Right lobe of liver (tissue), 6 donors: ENCODE results near the gene SHISA9. TPM values are rescaled to one million over a fixed set of nuclear protein-coding genes. Genes with fewer than 3 reads are reported as not detected.

ENCODE experiments used
- ATAC-seq, 4 donors: fragments of 200-7000 bp; cut with Tn5 transposase; one replicate each; pipeline ENCODE4 v1.9.1; 2020; ENCODE audit warnings: mild to moderate bottlenecking in 4 of 4, moderate library complexity in 4 of 4
- DNase-seq, 3 donors: peaks; one replicate each; pipeline ENCODE4 v3.0.0-alpha.2; 2020
- H3K27ac ChIP-seq, 3 donors: fragments of 200-600 bp; one replicate each; pipeline ENCODE4 v1.8.0; 2022
- H3K27me3 ChIP-seq, 2 donors: fragments of 200-600 bp; one replicate each; pipeline ENCODE4 v1.8.0; 2022
- H3K36me3 ChIP-seq, 4 donors: fragments of 200-600 bp; sonication (generic) in 1 of 4; one replicate each; pipeline versions ENCODE4 v1.5.1 to v1.8.0; 2017 to 2022; ENCODE audit warnings: control low read depth in 1 of 4
- H3K4me1 ChIP-seq, 4 donors: fragments of 200-600 bp; sonication (generic) in 1 of 4; one replicate each; pipeline versions ENCODE4 v1.5.1 to v1.8.0; 2017 to 2022; ENCODE audit warnings: control low read depth in 1 of 4
- H3K4me3 ChIP-seq, 3 donors: fragments of 200-600 bp; one replicate each; pipeline ENCODE4 v1.8.0; 2022
- H3K9me3 ChIP-seq, 4 donors: fragments of 200-600 bp; sonication (generic) in 1 of 4; one replicate each; pipeline versions ENCODE4 v1.5.1 to v1.8.0; 2017 to 2022; ENCODE audit warnings: control low read depth in 1 of 4
- POLR2A ChIP-seq: fragments of 450-650 bp; IDR thresholded peaks from one replicate; pipeline ENCODE4 v1.6.1; 2017; ENCODE audit warnings: antibody characterized with exemption, mild to moderate bottlenecking
- WGBS: methylation state at CpG from one replicate; pipeline ENCODE4 v1.1.6; 2018; ENCODE audit warnings: low coverage, low lambda C conversion rate; ENCODE audit not compliant: insufficient coverage; ENCODE audit errors: missing lambda C conversion rate; 5-methylcytosine and 5-hydroxymethylcytosine counted together
- intact Hi-C, 2 donors: fragments of 100-400 bp; cut with DNase I; formaldehyde crosslinking; loops; one replicate each; pipeline versions ENCODE4 v1.11.2 to v1.14.1; 2022
- total RNA-seq, 6 experiments: library from RNA; depleted of rRNA in 2 of 6; stranded (reverse); fragments of >200 nt in 2 of 6; fragmentation: NEBNext Ultra II Directional in 3 of 6; extraction: Animal tissue kit (Norgen Biotek cat#: 25700) in 3 of 6; gene quantifications; one replicate each; pipeline versions ENCODE4 v1.1.0 to v1.2.4, GENCODE V29; 2016 to 2023
- TF ChIP-seq, protein P1 (sequence below), 4 donors: fragments of 200-600 bp in 3 of 4; fragments of 450-650 bp in 1 of 4; IDR thresholded peaks; one replicate each; pipeline versions ENCODE4 v1.5.1 to v1.8.0; 2016 to 2022; ENCODE audit warnings: antibody characterized with exemption in 4 of 4, mild to moderate bottlenecking in 2 of 4
- donor health status: DM: no; HTN: yes; CAD: no.
- donor health status: DM: no; HTN: no; CAD: no.
- donor health status: DM: no; HTN: no; CAD: no.
- donor health status: DM: no; HTN: yes; CAD: no.
- donor health status: DM: no; HTN: yes; CAD: no.

The SHISA9 gene
- total RNA-seq, 6 experiments from 2014 or later: 0.02 to 0.06 TPM; not detected in 4

DNA sequence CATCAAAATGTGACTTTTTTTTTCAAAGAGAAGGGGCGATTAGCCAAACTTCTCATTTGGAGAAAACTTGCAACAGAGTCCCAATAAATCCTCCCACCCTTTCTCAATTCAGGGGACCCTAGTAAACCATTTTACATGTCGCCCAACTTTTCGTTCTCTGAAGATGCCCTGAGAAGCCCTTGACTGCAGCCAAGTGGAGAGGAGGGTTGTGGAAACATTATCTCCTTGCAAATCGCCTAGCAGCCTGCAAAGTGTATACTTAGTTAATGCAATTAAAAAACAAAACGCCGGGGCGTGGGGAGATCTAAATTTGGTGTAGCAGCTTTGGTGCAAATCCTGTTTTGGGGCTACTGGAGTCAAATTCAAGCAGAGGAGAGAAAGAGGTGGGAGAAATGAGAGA is 1.2 kb upstream of the SHISA9 start:
- H3K4me3 ChIP-seq: no peak overlapping the region
- H3K27me3 ChIP-seq: peaks cover 0 to 10% of the 10 kb centered on the region in 2 donors
- H3K27ac ChIP-seq: no peak overlapping the region
- no peaks in the 10 kb centered on the region for H3K9me3 ChIP-seq
- intact Hi-C loops: no loop called here
- WGBS: 12% methylated on average over 7 of the region's 7 CpGs
- H3K4me1 ChIP-seq: peaks cover 0 to 11% (median 0%) of the 10 kb centered on the region in 4 donors
- DNase-seq (no peak), ATAC-seq (no peak)
- H3K36me3 ChIP-seq: no peaks in the 10 kb centered on the region
- TF ChIP-seq POLR2A: no peak
- TF ChIP-seq, protein P1, sequence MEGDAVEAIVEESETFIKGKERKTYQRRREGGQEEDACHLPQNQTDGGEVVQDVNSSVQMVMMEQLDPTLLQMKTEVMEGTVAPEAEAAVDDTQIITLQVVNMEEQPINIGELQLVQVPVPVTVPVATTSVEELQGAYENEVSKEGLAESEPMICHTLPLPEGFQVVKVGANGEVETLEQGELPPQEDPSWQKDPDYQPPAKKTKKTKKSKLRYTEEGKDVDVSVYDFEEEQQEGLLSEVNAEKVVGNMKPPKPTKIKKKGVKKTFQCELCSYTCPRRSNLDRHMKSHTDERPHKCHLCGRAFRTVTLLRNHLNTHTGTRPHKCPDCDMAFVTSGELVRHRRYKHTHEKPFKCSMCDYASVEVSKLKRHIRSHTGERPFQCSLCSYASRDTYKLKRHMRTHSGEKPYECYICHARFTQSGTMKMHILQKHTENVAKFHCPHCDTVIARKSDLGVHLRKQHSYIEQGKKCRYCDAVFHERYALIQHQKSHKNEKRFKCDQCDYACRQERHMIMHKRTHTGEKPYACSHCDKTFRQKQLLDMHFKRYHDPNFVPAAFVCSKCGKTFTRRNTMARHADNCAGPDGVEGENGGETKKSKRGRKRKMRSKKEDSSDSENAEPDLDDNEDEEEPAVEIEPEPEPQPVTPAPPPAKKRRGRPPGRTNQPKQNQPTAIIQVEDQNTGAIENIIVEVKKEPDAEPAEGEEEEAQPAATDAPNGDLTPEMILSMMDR (IDR thresholded peaks at IDR 0.05): no peak

GRCh38 chr16:12900599-12901203 is 697 bp upstream of the SHISA9 start:
- DNase-seq (no peak), ATAC-seq (no peak)
- no peaks in the 10 kb centered on the region for H3K9me3 ChIP-seq
- H3K4me1 ChIP-seq: peaks cover 0 to 11% (median 0%) of the 10 kb centered on the region in 4 donors
- peaks cover 0 to 10% of the 10 kb centered on the region in 2 donors for H3K27me3 ChIP-seq
- WGBS: 2% methylated on average over 21 of the region's 37 CpGs
- H3K4me3 ChIP-seq: no peak overlapping the region
- H3K27ac ChIP-seq: no peak overlapping the region
- intact Hi-C loops: no loop called here
- H3K36me3 ChIP-seq: no peaks in the 10 kb centered on the region
- TF ChIP-seq POLR2A: no peak
- TF ChIP-seq, protein P1 (IDR thresholded peaks at IDR 0.05): no peak

- no peak for ATAC-seq
- H3K9me3 ChIP-seq: no peaks in the 10 kb centered on the region
These were observed 198 bp upstream of the SHISA9 start for GRCh38 chr16:12901204-12901596.

GRCh38 chr16:12902511-12903372 is 1.3 kb downstream of the SHISA9 start:
- H3K9me3 ChIP-seq: no peaks in the 10 kb centered on the region
- intact Hi-C loops: no loop called here
- H3K27me3 ChIP-seq: peaks cover 0 to 10% of the 10 kb centered on the region in 2 donors
- H3K4me3 ChIP-seq: no peak overlapping the region
- H3K36me3 ChIP-seq: no peaks in the 10 kb centered on the region
- ATAC-seq (no peak), DNase-seq (no peak)
- H3K27ac ChIP-seq: no peak overlapping the region
- peaks cover 0 to 11% (median 0%) of the 10 kb centered on the region in 4 donors for H3K4me1 ChIP-seq
- no peak for TF ChIP-seq POLR2A
- TF ChIP-seq, protein P1 (IDR thresholded peaks at IDR 0.05): no peak
- 2% methylated on average over 33 of the region's 55 CpGs for WGBS

More at GRCh38 chr16:12901204-12901596, 198 bp upstream of the SHISA9 start:
- no peak overlapping the region for H3K27ac ChIP-seq
- no peak overlapping the region for H3K4me3 ChIP-seq
- no peak for DNase-seq
- TF ChIP-seq POLR2A: no peak
- 0% methylated on average over 1 of the region's 34 CpGs for WGBS
- no peaks in the 10 kb centered on the region for H3K36me3 ChIP-seq
- intact Hi-C loops: no loop called here
- H3K4me1 ChIP-seq: peaks cover 0 to 11% (median 0%) of the 10 kb centered on the region in 4 donors
- peaks cover 0 to 10% of the 10 kb centered on the region in 2 donors for H3K27me3 ChIP-seq
